Myocyte (in vitro differentiated cells): Measurements from ENCODE around the gene TXLNB. TPM values are rescaled to one million over a fixed set of nuclear protein-coding genes. Genes with fewer than 3 reads are reported as not detected.
"Not testable (repeated sequence)": the region's sequence is repeated elsewhere in the genome, so short reads cannot be mapped to it uniquely, and the experiment has no call there.

Source experiments
- DNase-seq: peaks from one replicate; pipeline ENCODE4 v3.0.0-alpha.2; 2012; ENCODE audit warnings: low read depth
- total RNA-seq: library from RNA; depleted of rRNA; stranded (reverse); fragments of >200 nt; gene quantifications from 2 replicates; pipeline ENCODE4 v1.2.3, GENCODE V29; 2014

TXLNB gene
- total RNA-seq, 1 donor from 2014 or later = 65.8 TPM

DNA sequence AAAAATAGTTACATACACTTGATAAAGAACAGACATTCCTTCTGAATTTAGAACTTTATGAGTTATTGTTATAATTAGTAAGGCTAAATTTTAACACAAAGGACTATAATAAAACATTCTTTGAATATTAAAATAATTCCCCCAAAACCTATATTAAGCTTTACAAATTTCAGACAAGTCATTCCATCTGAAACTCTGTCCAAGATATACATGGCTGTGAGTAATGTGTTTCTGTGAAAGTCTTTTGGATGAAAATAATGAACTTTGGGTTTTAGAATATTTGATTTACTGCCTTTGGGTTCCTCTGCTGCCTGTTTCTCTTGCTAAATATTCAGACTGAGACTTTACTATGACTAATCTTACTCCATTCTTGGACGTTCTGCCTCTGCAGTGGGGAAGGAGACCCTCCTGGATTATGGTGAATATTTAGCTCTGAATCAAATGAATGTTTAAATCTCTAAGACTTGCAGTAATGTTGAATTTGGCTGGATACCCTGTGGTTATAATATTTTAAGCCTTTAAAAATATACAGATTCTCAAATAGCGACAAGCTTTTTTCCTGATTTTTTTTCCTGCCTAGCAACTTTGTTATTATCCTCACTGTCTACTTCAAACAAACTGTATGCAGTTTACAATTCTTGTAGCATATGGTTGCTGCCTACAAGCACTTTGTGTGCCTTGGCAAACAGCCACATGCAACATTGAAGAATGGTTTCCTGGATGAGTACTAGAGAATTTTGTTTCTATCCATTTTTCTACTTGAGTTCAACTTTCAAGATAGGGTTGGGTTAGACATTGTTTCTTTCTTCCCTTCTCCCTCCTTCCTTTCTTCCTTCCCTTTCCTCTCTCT, 51.4 kb downstream of the TXLNB start:
- no peak for DNase-seq

DNA sequence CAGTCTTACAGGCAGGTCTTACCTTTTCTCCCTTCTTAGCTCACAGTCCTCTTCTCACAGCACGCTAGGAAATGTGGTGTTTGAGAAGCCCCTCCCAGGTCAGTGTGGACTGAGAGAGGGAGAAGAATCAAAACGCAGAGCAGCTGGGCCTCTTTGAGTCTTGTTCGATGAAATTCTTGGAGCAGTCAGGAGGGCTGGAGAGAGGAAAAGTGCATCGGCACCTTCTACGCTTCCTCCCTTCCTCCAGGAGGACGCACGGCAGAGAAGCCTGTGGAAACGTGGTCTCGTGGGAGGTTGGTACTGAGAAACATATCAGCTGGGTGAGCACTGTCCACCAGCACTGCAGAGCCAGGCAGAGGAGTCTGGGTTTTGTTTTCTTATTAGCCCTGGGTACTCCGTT, 52.7 kb downstream of the TXLNB start:
- no peak for DNase-seq

GRCh38 chr6:139236105-139236504, 55.7 kb downstream of the TXLNB start:
- no peak for DNase-seq

- no peak for DNase-seq
Observed at GRCh38 chr6:139235661-139236060, 56.1 kb downstream of the TXLNB start.

GRCh38 chr6:139234193-139234592, 57.6 kb downstream of the TXLNB start:
- not testable (repeated sequence) for DNase-seq

- DNase-seq = no peak
Observed at GRCh38 chr6:139231206-139231605, 60.6 kb downstream of the TXLNB start.

- DNase-seq = peak; percentile 87
Observed at GRCh38 chr6:139230391-139230840, 61.4 kb downstream of the TXLNB start.

DNA sequence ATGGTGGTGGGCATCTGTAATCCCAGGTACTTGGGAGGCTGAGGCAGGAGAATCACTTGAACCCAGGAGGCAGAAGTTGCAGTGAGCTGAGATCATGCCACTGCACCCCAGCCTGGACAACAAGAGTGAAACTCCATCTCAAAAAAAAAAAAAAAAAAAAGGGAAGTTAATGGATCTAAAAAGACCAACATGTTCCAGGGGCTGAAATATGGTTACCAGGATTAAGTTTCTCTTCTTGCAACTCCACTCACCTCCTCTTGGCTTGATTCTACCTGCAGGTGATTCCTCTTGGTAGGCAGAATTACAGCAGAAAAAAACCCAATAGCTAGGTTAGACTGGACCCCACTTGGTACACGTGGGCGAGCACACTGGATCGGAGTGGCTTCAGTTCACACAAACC, 63.4 kb downstream of the TXLNB start:
- not testable (repeated sequence) for DNase-seq

- DNase-seq = no peak
Observed at GRCh38 chr6:139219746-139220145, 72.1 kb downstream of the TXLNB start.

- peak; percentile 100 for DNase-seq
Observed at GRCh38 chr6:139219271-139219729, 72.5 kb downstream of the TXLNB start.

DNA sequence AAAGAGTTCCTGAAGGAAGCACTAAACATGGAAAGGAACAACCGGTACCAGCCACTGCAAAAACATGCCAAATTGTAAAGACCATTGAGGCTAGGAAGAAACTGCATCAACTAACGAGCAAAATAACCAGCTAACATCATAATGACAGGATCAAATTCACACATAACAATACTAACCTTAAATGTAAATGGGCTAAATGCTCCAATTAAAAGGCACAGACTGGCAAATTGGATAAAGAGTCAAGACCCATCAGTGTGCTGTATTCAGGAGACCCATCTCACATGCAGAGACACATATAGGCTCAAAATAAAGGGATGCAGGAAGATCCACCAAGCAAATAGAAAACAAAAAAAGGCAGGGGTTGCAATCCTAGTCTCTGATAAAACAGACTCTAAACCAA, 79.3 kb downstream of the TXLNB start:
- not testable (repeated sequence) for DNase-seq

DNA sequence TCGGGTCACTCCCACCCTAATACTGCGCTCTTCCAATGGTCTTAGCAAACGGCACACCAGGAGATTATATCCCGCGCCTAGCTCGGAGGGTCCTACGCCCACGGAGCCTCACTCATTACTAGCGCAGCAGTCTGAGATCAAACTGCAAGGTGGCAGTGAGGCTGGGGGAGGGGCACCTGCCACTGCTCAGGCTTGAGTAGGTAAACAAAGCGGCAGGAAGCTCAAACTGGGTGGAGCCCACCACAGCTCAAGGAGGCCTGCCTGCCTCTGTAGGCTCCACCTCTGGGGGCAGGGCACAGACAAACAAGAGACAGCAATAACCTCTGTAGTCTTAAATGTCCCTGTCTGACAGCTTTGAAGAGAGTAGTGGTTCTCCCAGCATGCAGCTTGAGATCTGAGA, 81.0 kb downstream of the TXLNB start:
- DNase-seq = not testable (repeated sequence)

DNA sequence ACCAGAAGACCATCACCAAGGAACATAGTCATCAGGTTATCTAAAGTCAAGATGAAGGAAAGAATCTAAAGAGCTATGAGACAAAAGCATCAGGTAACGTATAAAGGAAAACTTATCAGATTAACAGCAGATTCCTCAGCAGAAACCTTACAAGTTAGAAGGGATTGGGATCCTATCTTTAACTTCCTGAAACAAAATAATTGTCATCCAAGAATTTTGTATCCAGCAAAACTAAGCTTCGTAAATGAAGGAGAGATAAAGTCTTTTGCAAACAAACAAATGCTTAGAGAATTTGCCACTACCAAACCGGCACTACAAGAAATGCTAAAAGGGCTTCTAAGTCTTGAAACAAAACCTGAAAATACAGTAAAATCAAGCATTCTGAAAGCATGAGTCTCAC, 86.0 kb downstream of the TXLNB start:
- DNase-seq = no peak

GRCh38 chr6:139204978-139205377, 86.8 kb downstream of the TXLNB start:
- no peak for DNase-seq

DNA sequence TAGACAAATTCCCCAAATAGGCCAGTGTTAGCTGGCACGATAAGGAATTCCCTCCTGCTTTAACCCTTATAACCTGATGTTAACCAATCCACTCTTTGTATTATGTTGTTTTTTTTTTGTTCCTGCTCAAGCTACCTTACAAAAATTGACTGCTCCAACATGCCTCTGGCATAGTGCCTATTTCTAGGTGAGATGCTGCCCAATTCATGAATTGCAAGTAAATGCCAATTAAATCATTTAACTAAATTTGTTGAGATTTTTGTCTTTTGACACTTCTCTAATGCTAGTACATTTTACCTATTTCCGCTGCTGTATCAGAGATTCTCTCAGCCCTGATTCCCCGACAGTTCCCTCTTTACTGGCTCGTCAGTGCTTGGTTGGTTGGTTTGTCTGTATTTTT, 90.4 kb downstream of the TXLNB start:
- no peak for DNase-seq

GRCh38 chr6:139198529-139199288, 93.1 kb downstream of the TXLNB start:
- DNase-seq = no peak

- DNase-seq = no peak
Observed at GRCh38 chr6:139194740-139195139, 97.1 kb downstream of the TXLNB start.

Other genes starting within 250 kb of the TXLNB start
- gene HECA, start 156.9 kb downstream of the TXLNB start, total RNA-seq = 15.0 and 15.6 TPM in 2 replicates
- 201 and 218 TPM in 2 replicates for gene CITED2, start 82.7 kb upstream of the TXLNB start, total RNA-seq